WTC11 (cell line): ENCODE data around the gene ADAMTS19. TPM values are rescaled to one million over a fixed set of nuclear protein-coding genes. Genes with fewer than 3 reads are reported as not detected.

Experiments
- ATAC-seq: fragments of 200-7000 bp; cut with Tn5 transposase; 2 replicates; pipeline ENCODE4 v1.10.0; 2021; ENCODE audit warnings: mild to moderate bottlenecking, moderate library complexity
- CTCF ChIA-PET: fragments of 300-600 bp; sonication (Branson Sonifier 250); formaldehyde crosslinking; loops from one replicate; lab custom pipeline; 2021; ENCODE audit warnings: antibody characterized with exemption; lab: Charles Lee
- POLR2A ChIA-PET: fragments of 350-600 bp; sonication (Branson Sonifier 250); formaldehyde crosslinking; loops from one replicate; lab custom pipeline; 2021; ENCODE audit warnings: antibody characterized with exemption; lab: Charles Lee
- DNase-seq: peaks from one replicate; pipeline ENCODE4 v3.0.0; 2021; ENCODE audit warnings: low spot score
- H3K27ac Mint-ChIP-seq: 2 replicates; pipeline ENCODE4 v1.8.0; 2021; ENCODE audit warnings: mixed read lengths
- H3K27me3 Mint-ChIP-seq: 2 replicates; pipeline ENCODE4 v1.8.0; 2021; ENCODE audit warnings: low read depth, mild to moderate bottlenecking, moderate library complexity, mixed read lengths
- H3K36me3 Mint-ChIP-seq: 2 replicates; pipeline ENCODE4 v1.8.0; 2021; ENCODE audit warnings: mixed read lengths
- H3K4me1 Mint-ChIP-seq: 2 replicates; pipeline ENCODE4 v1.8.0; 2022; ENCODE audit warnings: mixed read lengths
- H3K4me3 Mint-ChIP-seq: 2 replicates; pipeline ENCODE4 v1.8.0; 2021; ENCODE audit warnings: mild to moderate bottlenecking, moderate library complexity, mixed read lengths
- H3K9me3 Mint-ChIP-seq: 2 replicates; pipeline ENCODE4 v1.8.0; 2021; ENCODE audit warnings: mixed read lengths
- AFF4 ChIP-seq: sonication (generic); formaldehyde crosslinking; IDR thresholded peaks from 2 replicates; pipeline ENCODE4 v1.8.1; 2023; ENCODE audit warnings: mild to moderate bottlenecking, missing genetic modification reagents, borderline replicate concordance
- AR ChIP-seq: fragments of 250-450 bp; sonication (Bioruptor Pico); IDR thresholded peaks from 2 replicates; pipeline ENCODE4 v1.9.0; 2021; ENCODE audit warnings: mild to moderate bottlenecking
- ATF6 ChIP-seq: sonication (generic); formaldehyde crosslinking; IDR thresholded peaks from 2 replicates; pipeline ENCODE4 v1.8.1; 2023; ENCODE audit warnings: mild to moderate bottlenecking, missing genetic modification reagents
- E2F1 ChIP-seq: sonication (generic); formaldehyde crosslinking; IDR thresholded peaks from 2 replicates; pipeline ENCODE4 v1.8.0; 2022; ENCODE audit warnings: mild to moderate bottlenecking, missing genetic modification reagents
- E2F4 ChIP-seq: sonication (generic); formaldehyde crosslinking; IDR thresholded peaks from 2 replicates; pipeline ENCODE4 v1.8.1; 2022; ENCODE audit warnings: low read depth, mild to moderate bottlenecking, moderate library complexity, missing genetic modification reagents, borderline replicate concordance
- E2F5 ChIP-seq: sonication (generic); formaldehyde crosslinking; IDR thresholded peaks from 2 replicates; pipeline ENCODE4 v1.8.1; 2022; ENCODE audit warnings: mild to moderate bottlenecking, moderate library complexity, missing genetic modification reagents
- ELF4 ChIP-seq: sonication (generic); formaldehyde crosslinking; IDR thresholded peaks from 2 replicates; pipeline ENCODE4 v1.8.1; 2022; ENCODE audit warnings: low read depth, mild to moderate bottlenecking, moderate library complexity, missing genetic modification reagents
- GTF2I ChIP-seq: fragments of 250-450 bp; sonication (Bioruptor Pico); conservative IDR thresholded peaks from 2 replicates; pipeline ENCODE4 v1.4.0; 2021; ENCODE audit warnings: mild to moderate bottlenecking
- HMGA2 ChIP-seq: fragments of 250-450 bp; sonication (Bioruptor Pico); IDR thresholded peaks from 2 replicates; pipeline ENCODE4 v1.4.0; 2021; ENCODE audit warnings: mild to moderate bottlenecking, moderate library complexity
- IRF2 ChIP-seq: sonication (generic); formaldehyde crosslinking; IDR thresholded peaks from 2 replicates; pipeline ENCODE4 v1.8.0; 2022; ENCODE audit warnings: low read depth, missing genetic modification reagents, borderline replicate concordance
- JAZF1 ChIP-seq: fragments of 250-450 bp; sonication (Bioruptor Pico); IDR thresholded peaks from 2 replicates; pipeline ENCODE4 v1.9.0; 2021; ENCODE audit warnings: moderate library complexity, mild to moderate bottlenecking, inconsistent platforms
- MAX ChIP-seq: sonication (generic); formaldehyde crosslinking; IDR thresholded peaks from 2 replicates; pipeline ENCODE4 v1.8.0; 2022; ENCODE audit warnings: mild to moderate bottlenecking, missing genetic modification reagents
- MYBL2 ChIP-seq: sonication (generic); formaldehyde crosslinking; IDR thresholded peaks from 2 replicates; pipeline ENCODE4 v1.8.1; 2023; ENCODE audit warnings: mild to moderate bottlenecking, moderate library complexity, missing genetic modification reagents
- OVOL2 ChIP-seq: fragments of 250-450 bp; sonication (Bioruptor Pico); IDR thresholded peaks from 2 replicates; pipeline ENCODE4 v1.9.0; 2021; ENCODE audit warnings: mild to moderate bottlenecking, borderline replicate concordance
- RELA ChIP-seq: sonication (generic); formaldehyde crosslinking; IDR thresholded peaks from 2 replicates; pipeline ENCODE4 v1.8.1; 2022; ENCODE audit warnings: missing genetic modification reagents, mild to moderate bottlenecking, borderline replicate concordance
- TEAD1 ChIP-seq: sonication (generic); formaldehyde crosslinking; IDR thresholded peaks from 2 replicates; pipeline ENCODE4 v1.8.0; 2022; ENCODE audit warnings: mild to moderate bottlenecking, missing genetic modification reagents
- USF2 ChIP-seq: sonication (generic); formaldehyde crosslinking; IDR thresholded peaks from 2 replicates; pipeline ENCODE4 v1.8.1; 2023; ENCODE audit warnings: mild to moderate bottlenecking, missing genetic modification reagents, moderate library complexity
- ZNF232 ChIP-seq: sonication (generic); formaldehyde crosslinking; IDR thresholded peaks from 2 replicates; pipeline ENCODE4 v1.8.0; 2022; ENCODE audit warnings: mild to moderate bottlenecking, missing genetic modification reagents
- total RNA-seq: library from RNA; stranded (reverse); gene quantifications from 3 replicates; pipeline ENCODE4 v1.2.3, GENCODE V29; 2021

ADAMTS19 gene
- total RNA-seq, 1 experiment from 2014 or later = 28.0 TPM

- CTCF ChIA-PET = no interaction called here
- no peak for TF ChIP-seq HMGA2 (CRISPR knock-in tag)
- TF ChIP-seq MAX (CRISPR knock-in tag) = no peak
- no peak for TF ChIP-seq E2F4
- TF ChIP-seq TEAD1 (CRISPR knock-in tag) = no peak
- no peak for TF ChIP-seq ZNF232 (CRISPR knock-in tag)
- TF ChIP-seq GTF2I (CRISPR knock-in tag) = no peak
- TF ChIP-seq RELA = no peak
- no peak for TF ChIP-seq E2F1
- no peak for ATAC-seq
- DNase-seq = no peak
- H3K27ac Mint-ChIP-seq = no peak overlapping the region
- H3K4me3 Mint-ChIP-seq = no peak overlapping the region
- H3K9me3 Mint-ChIP-seq = peaks cover 4% of the 10 kb centered on the region; the same call in 1 of the 2 replicates
- POLR2A ChIA-PET = no interaction called here
- peaks cover 10% of the 10 kb centered on the region for H3K4me1 Mint-ChIP-seq
- no peaks in the 10 kb centered on the region for H3K27me3 Mint-ChIP-seq
- no peaks in the 10 kb centered on the region for H3K36me3 Mint-ChIP-seq
These were observed 14.7 kb upstream of the ADAMTS19 start for GRCh38 chr5:129445379-129445778.

- Mint-ChIP-seq H3K27ac (no peak overlapping the region), H3K4me3 (no peak overlapping the region), H3K27me3 (no peaks in the 10 kb centered on the region), H3K36me3 (no peaks in the 10 kb centered on the region), H3K4me1 (peaks cover 2% of the 10 kb centered on the region; the same call in 1 of the 2 replicates), H3K9me3 (no peaks in the 10 kb centered on the region)
- TF ChIP-seq MYBL2 (no peak), ELF4 (CRISPR knock-in tag) (no peak), ATF6 (CRISPR knock-in tag) (no peak), OVOL2 (CRISPR knock-in tag) (no peak), ZNF232 (CRISPR knock-in tag) (no peak), JAZF1 (CRISPR knock-in tag) (no peak), AR (no peak), USF2 (CRISPR knock-in tag) (no peak), HMGA2 (CRISPR knock-in tag) (no peak), IRF2 (CRISPR knock-in tag) (no peak), AFF4 (no peak), E2F5 (CRISPR knock-in tag) (no peak)
- DNase-seq (no peak), ATAC-seq (no peak)
- ChIA-PET POLR2A (no interaction called here), CTCF (no interaction called here)
These were observed 12.1 kb upstream of the ADAMTS19 start for GRCh38 chr5:129447968-129448367.
